Stimulated activated CD4-positive, alpha-beta T cell treated with anti-CD3 and anti-CD28 coated beads, Interleukin-4, amount 100 ng/mL, for 48 hours (primary cell): ENCODE data around the gene HSPA1L.

ENCODE experiments used
- DNase-seq, 2 donors: peaks; one replicate each; pipeline ENCODE4 v3.0.0-alpha.2; 2020; ENCODE audit warnings: low read depth in 2 of 2

The HSPA1L gene

DNA sequence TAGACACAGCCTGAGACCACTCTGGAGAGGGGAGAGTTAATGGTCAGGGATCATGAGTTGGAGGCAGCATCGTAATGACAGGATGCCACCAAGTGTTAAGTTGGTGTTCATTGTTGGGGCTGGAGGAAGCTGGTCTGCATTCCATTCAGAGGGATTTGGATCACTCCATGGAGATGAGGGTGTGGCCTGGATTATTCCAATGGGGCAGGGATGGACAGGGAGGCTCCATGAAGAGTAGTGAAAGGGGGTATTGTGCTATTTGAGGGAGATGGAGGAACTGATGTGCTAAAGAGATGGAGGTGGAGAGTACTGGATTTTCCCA is 51.5 kb downstream of the HSPA1L start:
- no peak for DNase-seq

DNA sequence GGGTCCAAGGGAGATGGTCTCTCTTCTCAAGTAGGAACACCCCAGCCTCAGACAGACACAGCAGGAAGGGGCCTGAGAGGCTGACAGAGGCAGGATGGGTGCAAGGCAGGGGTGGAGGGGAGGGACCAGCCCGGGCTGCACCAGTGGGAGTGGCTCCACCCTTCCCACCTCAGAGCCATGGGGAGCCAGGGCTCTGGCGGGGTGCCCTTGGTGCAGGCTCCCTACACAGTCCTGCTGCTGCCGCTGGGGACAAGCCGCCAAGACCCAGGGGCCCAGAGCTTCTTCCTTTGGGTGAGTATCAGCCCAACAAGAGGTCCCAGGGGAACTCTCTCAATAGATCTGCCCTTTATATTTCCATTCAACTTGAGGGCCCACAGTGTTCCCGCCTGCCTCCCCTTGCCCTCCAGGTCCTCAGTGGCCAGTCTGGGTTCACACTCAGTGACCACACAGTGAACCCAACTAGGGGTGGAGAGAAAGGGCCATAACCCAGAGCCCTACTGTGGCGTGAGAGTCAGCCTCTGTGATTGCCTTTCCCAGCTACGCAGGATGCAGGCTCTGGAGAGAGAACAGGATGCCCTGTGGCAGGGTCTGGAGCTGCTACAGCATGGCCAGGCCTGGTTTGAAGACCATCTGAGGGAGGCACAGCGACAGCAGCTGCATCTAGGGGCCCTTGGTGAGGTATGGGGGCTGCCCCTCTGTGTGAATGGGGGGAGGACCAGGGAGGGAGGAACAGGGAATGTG is 52.0 kb downstream of the HSPA1L start:
- DNase-seq = no peak

DNA sequence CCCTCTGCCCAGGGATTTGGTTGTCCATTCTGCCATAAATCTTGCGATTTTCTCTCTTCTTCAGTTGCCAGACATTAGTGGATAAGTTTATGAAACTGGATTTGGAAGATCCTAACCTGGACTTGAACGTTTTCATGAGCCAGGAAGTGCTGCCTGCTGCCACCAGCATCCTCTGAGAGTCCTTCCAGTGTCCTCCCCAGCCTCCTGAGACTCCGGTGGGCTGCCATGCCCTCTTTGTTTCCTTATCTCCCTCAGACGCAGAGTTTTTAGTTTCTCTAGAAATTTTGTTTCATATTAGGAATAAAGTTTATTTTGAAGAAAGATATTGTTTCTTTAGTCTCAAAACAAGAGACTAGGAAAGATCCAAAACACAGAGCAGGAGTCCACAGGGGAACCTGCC is 52.7 kb downstream of the HSPA1L start, which contains the start of gene SAPCD1:
Gene SAPCD1 (plus strand): TSS at position 301 of the 400 bp plus-strand sequence. CDS start 399 bp downstream, outside the sequence.
- no peak for DNase-seq

DNA sequence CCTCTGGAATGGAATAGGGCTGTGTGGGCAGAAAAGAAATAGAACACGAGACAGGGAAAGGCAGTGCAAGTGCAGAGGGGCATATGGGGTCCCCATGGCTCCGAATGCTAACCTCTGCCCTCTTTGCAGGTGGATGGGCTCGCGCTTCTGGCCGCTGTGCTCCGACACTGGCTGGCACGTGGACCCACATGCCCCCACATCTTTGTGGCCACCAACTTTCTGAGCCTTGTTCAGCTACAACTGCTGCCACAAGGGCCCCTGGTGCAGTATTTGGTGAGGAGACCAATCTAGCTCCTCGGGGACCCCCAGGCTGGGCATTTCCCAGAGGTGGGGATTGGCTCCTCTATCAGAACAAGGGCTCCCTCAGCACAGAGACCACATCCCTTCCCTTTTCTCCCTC is 53.7 kb downstream of the HSPA1L start:
- no peak for DNase-seq

DNA sequence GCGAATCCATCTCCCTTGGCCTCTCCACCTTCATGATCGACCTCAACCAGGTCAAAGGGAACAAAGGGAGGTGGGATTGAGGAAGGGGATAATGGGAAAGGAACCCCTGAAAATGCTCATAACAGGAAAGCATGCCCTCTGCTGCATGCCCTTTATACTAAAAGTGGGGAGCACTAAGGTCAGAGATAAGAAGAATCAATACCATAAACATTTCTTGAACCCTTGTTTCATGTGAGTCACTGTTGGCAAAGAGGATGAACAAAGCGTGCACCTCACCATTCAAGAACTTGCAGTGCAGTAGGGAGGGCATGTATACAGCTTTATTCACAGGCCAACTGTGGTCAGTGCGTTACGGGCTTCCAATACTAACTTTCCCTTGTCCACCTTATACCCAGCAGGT is 54.3 kb downstream of the HSPA1L start:
- DNase-seq = no peak
